H1 (cell line): ENCODE measurements around the gene DCTD. TPM values are rescaled to one million over a fixed set of nuclear protein-coding genes. Genes with fewer than 3 reads are reported as not detected.

ENCODE experiments used
- CTCF ChIA-PET: fragments of 300-600 bp; sonication (Branson Sonifier 250); formaldehyde crosslinking; loops from one replicate; lab custom pipeline; 2021; ENCODE audit not compliant: partially characterized antibody; lab: Charles Lee
- POLR2A ChIA-PET: fragments of 300-600 bp; sonication (Branson Sonifier 250); formaldehyde crosslinking; loops from one replicate; lab custom pipeline; 2021; ENCODE audit warnings: inconsistent platforms; ENCODE audit not compliant: partially characterized antibody; lab: Charles Lee
- DNase-seq, 2 experiments: peaks; one replicate each; pipeline versions ENCODE4 v3.0.0 to v3.0.0-alpha.2; 2010 to 2022; ENCODE audit warnings: low spot score in 2 of 2, low read depth in 1 of 2, mixed read lengths in 1 of 2
- FAIRE-seq: peaks from 2 replicates; lab custom pipeline; 2011; peaks lifted over from hg19 to GRCh38; lab: Jason Lieb, UNC
- H2AFZ ChIP-seq: 2 replicates; pipeline ENCODE4 v1.8.1; 2012; ENCODE audit warnings: low read length, inconsistent platforms
- H2AK5ac ChIP-seq: 2 replicates; pipeline ENCODE4 v1.6.1; 2013; ENCODE audit warnings: low read depth, low read length
- H2BK120ac ChIP-seq: replicated peaks from 2 replicates; pipeline ENCODE3; 2013; ENCODE audit warnings: low read depth, low read length, inconsistent platforms
- H2BK12ac ChIP-seq: 2 replicates; pipeline ENCODE4 v1.6.1; 2013; ENCODE audit warnings: low read depth, low read length
- H2BK15ac ChIP-seq: 2 replicates; pipeline ENCODE4 v1.6.1; 2013; ENCODE audit warnings: low read length
- H2BK20ac ChIP-seq: 2 replicates; pipeline ENCODE4 v1.6.1; 2013; ENCODE audit warnings: low read length
- H2BK5ac ChIP-seq: 2 replicates; pipeline ENCODE4 v1.6.1; 2013; ENCODE audit warnings: low read depth, low read length
- H3K14ac ChIP-seq: 2 replicates; pipeline ENCODE4 v1.6.1; 2013; ENCODE audit warnings: inconsistent platforms; ENCODE audit not compliant: insufficient read length
- H3K18ac ChIP-seq: 2 replicates; pipeline ENCODE4 v1.6.1; 2013; ENCODE audit warnings: low read length; ENCODE audit errors: extremely low read depth
- H3K23ac ChIP-seq: 2 replicates; pipeline ENCODE4 v1.6.1; 2013; ENCODE audit warnings: inconsistent platforms; ENCODE audit not compliant: insufficient read length
- H3K23me2 ChIP-seq: 2 replicates; pipeline ENCODE4 v1.6.1; 2013; ENCODE audit warnings: low read depth, low read length
- H3K27ac ChIP-seq: 2 replicates; pipeline ENCODE4 v1.6.1; 2011; ENCODE audit warnings: low read depth, low read length, inconsistent platforms
- H3K27me3 ChIP-seq, 4 experiments: replicated peaks in 1 of 4; 1 replicate in 1 of 4; 2 replicates in 3 of 4; pipeline versions ENCODE4 v1.6.1 to v1.8.1; 2011 to 2013; ENCODE audit warnings: low read length in 3 of 4, mild to moderate bottlenecking in 3 of 4, inconsistent platforms in 2 of 4, mixed read lengths in 2 of 4, moderate library complexity in 1 of 4; ENCODE audit not compliant: control insufficient read depth in 3 of 4, insufficient read depth in 3 of 4; ENCODE audit errors: extremely low read depth in 1 of 4
- H3K36me3 ChIP-seq, 4 experiments: 2 replicates each; pipeline versions ENCODE4 v1.6.1 to v1.8.1; 2011 to 2013; ENCODE audit warnings: mild to moderate bottlenecking in 4 of 4, low read length in 3 of 4, moderate library complexity in 2 of 4, control low read depth in 1 of 4, inconsistent platforms in 1 of 4; ENCODE audit not compliant: insufficient read depth in 4 of 4, control insufficient read depth in 2 of 4
- H3K4ac ChIP-seq: replicated peaks from 2 replicates; pipeline ENCODE3; 2013; ENCODE audit warnings: low read length, low read depth, mixed read lengths, inconsistent platforms; ENCODE audit not compliant: insufficient read length
- H3K4me1 ChIP-seq, 4 experiments: replicated peaks in 1 of 4; 1 replicate in 1 of 4; 2 replicates in 3 of 4; pipeline versions ENCODE4 v1.6.1 to v1.8.1; 2011 to 2013; ENCODE audit warnings: low read length in 3 of 4, inconsistent platforms in 2 of 4, mixed read lengths in 1 of 4; ENCODE audit not compliant: insufficient read depth in 4 of 4, control insufficient read depth in 3 of 4
- H3K4me2 ChIP-seq, 2 experiments: 2 replicates each; pipeline versions ENCODE4 v1.6.1 to v1.8.1; 2011 to 2013; ENCODE audit warnings: low read depth in 2 of 2, low read length in 2 of 2, control low read depth in 1 of 2, inconsistent platforms in 1 of 2, mild to moderate bottlenecking in 1 of 2; ENCODE audit not compliant: insufficient read depth in 1 of 2
- H3K4me3 ChIP-seq, 4 experiments: fragments of 200-600, 300-600 bp in 1 of 4; sonication (generic), shearing (Covaris generic), sonication (Bioruptor Twin) in 1 of 4; 2 replicates each; pipeline versions ENCODE4 v1.5.1 to v1.8.1; 2011 to 2016; ENCODE audit warnings: low read length in 4 of 4, low read depth in 3 of 4, control low read depth in 2 of 4, inconsistent platforms in 2 of 4, mild to moderate bottlenecking in 2 of 4, mixed read lengths in 1 of 4, moderate library complexity in 1 of 4; ENCODE audit not compliant: insufficient read depth in 2 of 4; ENCODE audit errors: extremely low read depth in 1 of 4
- H3K56ac ChIP-seq: replicated peaks from 2 replicates; pipeline ENCODE3; 2013; ENCODE audit warnings: low read depth, mild to moderate bottlenecking, mixed read lengths, low read length, inconsistent platforms; ENCODE audit not compliant: insufficient read length
- H3K79me1 ChIP-seq: 2 replicates; pipeline ENCODE4 v1.6.1; 2013; ENCODE audit warnings: low read depth, low read length, control low read depth
- H3K79me2 ChIP-seq, 2 experiments: 2 replicates each; pipeline versions ENCODE4 v1.6.1 to v1.8.1; 2012 to 2013; ENCODE audit warnings: low read length in 2 of 2, mild to moderate bottlenecking in 2 of 2, inconsistent platforms in 1 of 2; ENCODE audit not compliant: insufficient read depth in 2 of 2, control insufficient read depth in 1 of 2
- H3K9ac ChIP-seq, 4 experiments: replicated peaks in 1 of 4; 1 replicate in 1 of 4; 2 replicates in 3 of 4; pipeline versions ENCODE4 v1.6.1 to v1.8.1; 2011 to 2013; ENCODE audit warnings: low read depth in 3 of 4, low read length in 3 of 4, control low read depth in 2 of 4, mild to moderate bottlenecking in 2 of 4, moderate library complexity in 2 of 4, inconsistent platforms in 1 of 4; ENCODE audit errors: extremely low read depth in 1 of 4
- H3K9me3 ChIP-seq, 2 experiments: 2 replicates each; pipeline versions ENCODE4 v1.6.1 to v1.8.1; 2012 to 2013; ENCODE audit warnings: mild to moderate bottlenecking in 2 of 2, moderate library complexity in 2 of 2, control low read depth in 1 of 2, inconsistent platforms in 1 of 2, low read depth in 1 of 2, low read length in 1 of 2, mixed read lengths in 1 of 2; ENCODE audit not compliant: insufficient read depth in 2 of 2
- H4K20me1 ChIP-seq, 2 experiments: replicated peaks in 1 of 2; 2 replicates each; pipeline versions ENCODE3 to v1.8.1; 2011 to 2013; ENCODE audit warnings: inconsistent platforms in 2 of 2, low read length in 2 of 2, mild to moderate bottlenecking in 1 of 2; ENCODE audit not compliant: insufficient read depth in 2 of 2, control insufficient read depth in 1 of 2
- H4K5ac ChIP-seq: 2 replicates; pipeline ENCODE4 v1.6.1; 2013; ENCODE audit warnings: low read length, low read depth, mixed read lengths, inconsistent platforms; ENCODE audit not compliant: insufficient read length
- H4K8ac ChIP-seq: 2 replicates; pipeline ENCODE4 v1.8.0; 2013; ENCODE audit warnings: mild to moderate bottlenecking, moderate library complexity, low read length, inconsistent platforms; ENCODE audit not compliant: insufficient read depth; ENCODE audit errors: extremely low read depth
- H4K91ac ChIP-seq: replicated peaks from 2 replicates; pipeline ENCODE3; 2013; ENCODE audit warnings: low read length, mixed read lengths, inconsistent platforms; ENCODE audit not compliant: insufficient read length
- CTBP2 ChIP-seq: IDR thresholded peaks from 2 replicates; pipeline ENCODE4 v1.7.0; 2011; ENCODE audit warnings: borderline replicate concordance, mild to moderate bottlenecking, moderate library complexity, mixed read lengths, low read length; ENCODE audit not compliant: insufficient read depth, insufficient read length
- NRF1 ChIP-seq: IDR thresholded peaks from 2 replicates; pipeline ENCODE4 v1.6.1; 2011; ENCODE audit warnings: mild to moderate bottlenecking, low read depth, low read length, improper control_type of control experiment
- POLR2AphosphoS5 ChIP-seq: IDR thresholded peaks from 2 replicates; pipeline ENCODE4 v1.6.1; 2011; ENCODE audit warnings: low read depth, low read length
- SP1 ChIP-seq: IDR thresholded peaks from 2 replicates; pipeline ENCODE4 v1.6.1; 2011; ENCODE audit warnings: low read depth, low read length
- TCF12 ChIP-seq: IDR thresholded peaks from 2 replicates; pipeline ENCODE4 v1.6.1; 2011; ENCODE audit warnings: low read depth, mild to moderate bottlenecking, low read length
- WGBS, 2 experiments: shearing (Covaris generic) in 1 of 2; methylation state at CpG; one replicate each; pipeline versions ENCODE4 v1.1.6 to v1.1.7; 2013 to 2015; ENCODE audit warnings: low lambda C conversion rate in 2 of 2, mixed read lengths in 2 of 2, inconsistent platforms in 1 of 2, low coverage in 1 of 2, missing lambda C conversion rate in 1 of 2; ENCODE audit not compliant: insufficient replicate concordance in 2 of 2, insufficient coverage in 1 of 2, insufficient read length in 1 of 2; ENCODE audit errors: extremely low coverage in 1 of 2, missing lambda C conversion rate in 1 of 2; 5-methylcytosine and 5-hydroxymethylcytosine counted together
- polyA plus RNA-seq, 7 experiments: library from polyadenylated mRNA; depleted of rRNA in 3 of 7; stranded (reverse) in 5 of 7; unstranded in 2 of 7; fragments of >200 nt in 5 of 7; fragments of 200-250 nt in 2 of 7; gene quantifications; 1 replicate in 5 of 7; 2 replicates in 1 of 7; 4 replicates in 1 of 7; pipeline versions ENCODE4 v1.2.1 to v1.2.3, GENCODE V29; 2011 to 2013; ENCODE audit warnings: missing spikeins in 2 of 7, mixed read lengths in 2 of 7
- total RNA-seq: library from RNA; stranded (reverse); fragmentation: NEBNext Ultra II Directional; extraction: Animal tissue kit (Norgen Biotek cat#: 25700); gene quantifications from 2 replicates; pipeline ENCODE4 v1.2.1, GENCODE V29; 2021

DCTD gene
- total and polyA plus RNA-seq, 2 of the 8 experiments (the other 6 are each of a cell fraction or from before 2014, with no cell fraction given): 60.2 to 69.5 TPM

DNA sequence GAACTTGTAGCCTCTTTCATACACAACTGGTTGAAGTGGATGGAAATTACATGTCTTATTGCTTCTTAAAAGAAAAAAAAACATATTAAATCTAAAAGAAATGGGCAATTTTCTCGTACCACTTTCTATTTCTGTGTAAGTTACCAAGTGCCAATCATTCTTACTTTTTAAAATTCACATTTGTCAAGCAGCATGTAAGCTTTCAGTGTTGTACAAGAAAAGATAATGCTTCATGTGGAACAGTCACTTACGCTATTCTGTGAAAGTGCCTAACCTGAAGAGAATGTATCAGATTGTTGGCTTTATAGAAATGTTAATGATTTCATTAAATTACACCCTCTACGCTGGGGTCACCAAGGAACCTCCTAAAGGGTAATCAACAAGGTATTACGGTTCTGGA, 4.4 kb upstream of the DCTD start:
- Histone ChIP-seq H3K18ac (no peak overlapping the region), H3K9ac (no peak overlapping the region), H4K20me1 (no peaks in the 10 kb centered on the region), H2BK12ac (no peak overlapping the region), H2BK120ac (no peak overlapping the region), H2BK5ac (no peak overlapping the region), H4K5ac (no peak overlapping the region), H3K23ac (no peak overlapping the region), H4K91ac (no peak overlapping the region), H3K36me3 (no peaks in the 10 kb centered on the region), H2AFZ (no peak overlapping the region), H4K8ac (no peak overlapping the region), H3K4me2 (no peak overlapping the region), H3K4me1 (peaks cover 2 to 3% (median 2%) of the 10 kb centered on the region in 4 experiments; a peak in 4 of 7 replicates), H2BK20ac (no peak overlapping the region), H3K4ac (no peak overlapping the region), H3K14ac (no peak overlapping the region), H3K27ac (no peak overlapping the region), H3K79me2 (no peaks in the 10 kb centered on the region), H3K9me3 (no peaks in the 10 kb centered on the region), H2BK15ac (no peak overlapping the region), H3K27me3 (peaks cover 0 to 3% (median 0%) of the 10 kb centered on the region in 4 experiments; a peak in 3 of 7 replicates), H3K56ac (no peak overlapping the region), H3K79me1 (no peaks in the 10 kb centered on the region), H3K4me3 (no peak overlapping the region), H3K23me2 (peaks cover 4% of the 10 kb centered on the region; the same call in 1 of the 2 replicates), H2AK5ac (no peak overlapping the region)
- WGBS, 2 experiments: 85% methylated on average over 4 of the region's 4 CpGs; no CpG with 5 or more reads in 1 of the 2 experiments
- FAIRE-seq (no peak), DNase-seq (no peak)
- CTCF ChIA-PET: interaction anchor here (0.5 to 1.1 kb wide), 3 partner anchors 59 to 299 kb away, joined by 3 read pairs; no protein-coding TSS in a partner anchor
- POLR2A ChIA-PET: interaction anchor here (0.6 to 1.4 kb wide), 3 partner anchors 11 to 582 kb away, joined by 3 read pairs; no protein-coding TSS in a partner anchor
- TF ChIP-seq POLR2AphosphoS5: no peak
- TF ChIP-seq SP1: no peak
- TF ChIP-seq CTBP2: no peak
- no peak for TF ChIP-seq NRF1
- no peak for TF ChIP-seq TCF12
